Upper lobe of left lung (tissue), 6 donors: ENCODE measurements around the gene FAT1. TPM values are rescaled to one million over a fixed set of nuclear protein-coding genes. Genes with fewer than 3 reads are reported as not detected.
A peak's percentile ranks its signal among the peaks of the same experiment; 100 is the strongest.

Source experiments
- ATAC-seq, 2 donors: fragments of 200-7000 bp; cut with Tn5 transposase; one replicate each; pipeline ENCODE4 v1.9.1; 2022; ENCODE audit warnings: mild to moderate bottlenecking in 2 of 2, moderate library complexity in 2 of 2; ENCODE audit not compliant: low FRiP score in 2 of 2
- DNase-seq, 2 donors: peaks; one replicate each; pipeline ENCODE4 v3.0.0-alpha.2; 2019 to 2020
- H3K27ac ChIP-seq, 4 donors: fragments of 200-600 bp; sonication (generic); one replicate each; pipeline ENCODE4 v1.5.1; 2016 to 2019
- H3K27me3 ChIP-seq, 4 donors: fragments of 200-600 bp; sonication (generic); one replicate each; pipeline ENCODE4 v1.5.1; 2017 to 2019
- H3K36me3 ChIP-seq, 4 donors: fragments of 200-600 bp; sonication (generic); one replicate each; pipeline ENCODE4 v1.5.1; 2016 to 2019
- H3K4me1 ChIP-seq, 4 donors: fragments of 200-600 bp; sonication (generic); one replicate each; pipeline ENCODE4 v1.5.1; 2018 to 2019
- H3K4me3 ChIP-seq, 4 donors: fragments of 200-600 bp; sonication (generic); one replicate each; pipeline ENCODE4 v1.5.1; 2017 to 2019; ENCODE audit warnings: mild to moderate bottlenecking in 2 of 4, moderate library complexity in 1 of 4
- H3K9me3 ChIP-seq, 4 donors: fragments of 200-600 bp; sonication (generic); one replicate each; pipeline ENCODE4 v1.5.1; 2018 to 2019
- EP300 ChIP-seq, 4 donors: sonication (generic); formaldehyde crosslinking; IDR thresholded peaks; one replicate each; pipeline ENCODE4 v1.5.1; 2017; ENCODE audit warnings: antibody characterized with exemption in 4 of 4, control low read depth in 2 of 4
- POLR2A ChIP-seq, 4 donors: fragments of 450-650 bp; IDR thresholded peaks; one replicate each; pipeline ENCODE4 v1.5.1; 2016 to 2017; ENCODE audit warnings: antibody characterized with exemption in 4 of 4, mild to moderate bottlenecking in 2 of 4
- POLR2AphosphoS5 ChIP-seq, 2 donors: sonication (generic); formaldehyde crosslinking; IDR thresholded peaks; one replicate each; pipeline ENCODE4 v1.5.1; 2017; ENCODE audit warnings: antibody characterized with exemption in 2 of 2
- WGBS, 2 donors: methylation state at CpG; one replicate each; pipeline ENCODE4 v1.1.5; 2017 to 2018; 5-methylcytosine and 5-hydroxymethylcytosine counted together
- total RNA-seq, 6 donors: library from RNA; depleted of rRNA in 4 of 6; stranded (reverse); fragments of >200 nt in 4 of 6; gene quantifications; one replicate each; pipeline versions ENCODE4 v1.1.0 to v1.2.1, GENCODE V29; 2016 to 2021
- TF ChIP-seq, protein P1 (sequence below), 6 experiments: fragments of 450-650 bp in 4 of 6; fragments of 200-600 bp in 2 of 6; sonication (generic) in 2 of 6; IDR thresholded peaks; one replicate each; pipeline ENCODE4 v1.5.1; 2016 to 2019; ENCODE audit warnings: antibody characterized with exemption in 6 of 6
- donor health status: DM: no; HTN: no; CAD: no; lungs with moderate emphysema.
- donor health status: DM: no; HTN: yes; CAD: no; lungs with severe emphysema.

FAT1 gene
- total RNA-seq, 6 donors from 2014 or later: 42.8 to 92.2 (median 77.4) TPM

DNA sequence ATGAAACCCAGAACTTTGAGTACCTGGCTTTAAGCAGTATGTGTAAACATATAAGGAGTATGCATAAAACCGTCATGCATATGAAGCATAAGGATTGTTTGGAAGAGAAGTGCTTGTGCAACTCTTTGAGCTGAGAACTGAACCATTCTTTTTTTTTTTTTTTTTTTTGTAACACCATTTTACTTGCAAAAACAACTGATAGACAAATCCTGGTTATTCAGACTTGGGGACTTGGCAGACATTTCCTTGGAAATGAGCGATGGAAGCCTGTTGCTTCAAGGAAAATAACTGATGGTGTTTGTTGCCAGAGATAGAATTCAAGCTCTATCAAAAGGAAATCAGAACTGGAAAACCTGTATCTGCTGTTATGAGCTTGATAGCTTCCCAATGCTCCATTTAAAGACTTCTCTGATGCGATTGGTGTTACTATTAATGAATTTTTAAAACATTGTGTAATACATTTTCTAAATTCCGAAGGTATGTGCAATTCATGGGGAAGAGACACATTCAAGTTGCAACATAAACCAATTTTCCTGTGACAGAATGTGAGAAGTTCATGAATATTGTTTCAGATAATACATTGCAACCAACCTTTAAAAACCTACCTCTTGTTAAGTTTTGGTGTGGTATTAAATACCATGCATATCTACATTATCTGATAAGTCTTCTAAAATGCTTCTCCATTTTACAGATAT, 47.0 kb upstream of the FAT1 start:
- no peak overlapping the region for H3K4me3 ChIP-seq
- H3K4me1 ChIP-seq: no peaks in the 10 kb centered on the region
- H3K9me3 ChIP-seq: no peaks in the 10 kb centered on the region
- whole genome bisulfite sequencing, 2 donors: 80 to 85% methylated on average over 4 of the region's 4 CpGs
- ATAC-seq (no peak), DNase-seq (no peak)
- no peak for TF ChIP-seq POLR2AphosphoS5 (IDR thresholded peaks at IDR 0.05)
- TF ChIP-seq, protein P1, sequence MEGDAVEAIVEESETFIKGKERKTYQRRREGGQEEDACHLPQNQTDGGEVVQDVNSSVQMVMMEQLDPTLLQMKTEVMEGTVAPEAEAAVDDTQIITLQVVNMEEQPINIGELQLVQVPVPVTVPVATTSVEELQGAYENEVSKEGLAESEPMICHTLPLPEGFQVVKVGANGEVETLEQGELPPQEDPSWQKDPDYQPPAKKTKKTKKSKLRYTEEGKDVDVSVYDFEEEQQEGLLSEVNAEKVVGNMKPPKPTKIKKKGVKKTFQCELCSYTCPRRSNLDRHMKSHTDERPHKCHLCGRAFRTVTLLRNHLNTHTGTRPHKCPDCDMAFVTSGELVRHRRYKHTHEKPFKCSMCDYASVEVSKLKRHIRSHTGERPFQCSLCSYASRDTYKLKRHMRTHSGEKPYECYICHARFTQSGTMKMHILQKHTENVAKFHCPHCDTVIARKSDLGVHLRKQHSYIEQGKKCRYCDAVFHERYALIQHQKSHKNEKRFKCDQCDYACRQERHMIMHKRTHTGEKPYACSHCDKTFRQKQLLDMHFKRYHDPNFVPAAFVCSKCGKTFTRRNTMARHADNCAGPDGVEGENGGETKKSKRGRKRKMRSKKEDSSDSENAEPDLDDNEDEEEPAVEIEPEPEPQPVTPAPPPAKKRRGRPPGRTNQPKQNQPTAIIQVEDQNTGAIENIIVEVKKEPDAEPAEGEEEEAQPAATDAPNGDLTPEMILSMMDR (IDR thresholded peaks at IDR 0.05): no peak
- no peak for TF ChIP-seq POLR2A (IDR thresholded peaks at IDR 0.05)
- TF ChIP-seq EP300 (IDR thresholded peaks at IDR 0.05): no peak
- no peaks in the 10 kb centered on the region for H3K36me3 ChIP-seq
- H3K27ac ChIP-seq: no peak overlapping the region
- no peaks in the 10 kb centered on the region for H3K27me3 ChIP-seq

- 91 to 93% methylated on average over 4 of the region's 4 CpGs for WGBS, 2 donors
Measured at GRCh38 chr4:186767794-186768193, 44.1 kb upstream of the FAT1 start.

GRCh38 chr4:186765673-186766546, 42.3 kb upstream of the FAT1 start:
- Histone ChIP-seq H3K4me3 (no peak overlapping the region), H3K4me1 (no peaks in the 10 kb centered on the region), H3K27ac (no peak overlapping the region), H3K36me3 (no peaks in the 10 kb centered on the region), H3K9me3 (no peaks in the 10 kb centered on the region), H3K27me3 (no peaks in the 10 kb centered on the region)
- DNase-seq (no peak), ATAC-seq (no peak)
- WGBS, 2 donors: 83 to 84% methylated on average over 17 to 18 of the region's 18 CpGs
- TF ChIP-seq, protein P1 (IDR thresholded peaks at IDR 0.05): no peak
- no peak for TF ChIP-seq POLR2A (IDR thresholded peaks at IDR 0.05)
- no peak for TF ChIP-seq POLR2AphosphoS5 (IDR thresholded peaks at IDR 0.05)
- no peak for TF ChIP-seq EP300 (IDR thresholded peaks at IDR 0.05)

More at GRCh38 chr4:186767794-186768193, 44.1 kb upstream of the FAT1 start:
- no peaks in the 10 kb centered on the region for H3K36me3 ChIP-seq
- H3K4me1 ChIP-seq: no peaks in the 10 kb centered on the region
- no peaks in the 10 kb centered on the region for H3K9me3 ChIP-seq
- H3K27me3 ChIP-seq: no peaks in the 10 kb centered on the region
- TF ChIP-seq, protein P1 (IDR thresholded peaks at IDR 0.05): no peak
- no peak for TF ChIP-seq POLR2A (IDR thresholded peaks at IDR 0.05)
- TF ChIP-seq POLR2AphosphoS5 (IDR thresholded peaks at IDR 0.05): no peak
- TF ChIP-seq EP300 (IDR thresholded peaks at IDR 0.05): no peak
- no peak for ATAC-seq
- H3K27ac ChIP-seq: no peak overlapping the region
- H3K4me3 ChIP-seq: no peak overlapping the region
- no peak for DNase-seq

DNA sequence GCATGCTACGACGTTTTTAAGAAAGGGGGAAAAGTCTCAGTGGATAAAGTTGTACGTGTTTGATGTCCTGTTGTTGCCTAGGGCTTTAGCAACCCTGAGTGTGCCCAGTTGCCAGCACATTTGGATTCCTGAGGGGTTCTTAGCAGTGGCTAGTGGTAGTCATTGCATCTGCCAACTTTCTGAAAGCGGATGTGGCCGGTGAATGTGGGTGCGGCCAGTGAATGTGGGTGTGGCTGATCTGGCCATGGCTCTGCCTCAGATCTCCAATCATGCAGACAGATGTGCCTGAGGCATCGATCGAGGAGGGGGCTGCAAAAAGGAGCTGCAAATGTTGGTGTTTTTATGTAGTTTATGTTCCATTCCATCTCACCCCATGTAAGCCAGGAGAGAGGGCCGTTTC, 41.5 kb upstream of the FAT1 start:
- Histone ChIP-seq H3K27me3 (no peaks in the 10 kb centered on the region), H3K9me3 (no peaks in the 10 kb centered on the region), H3K27ac (no peak overlapping the region), H3K36me3 (no peaks in the 10 kb centered on the region), H3K4me1 (no peaks in the 10 kb centered on the region), H3K4me3 (no peak overlapping the region)
- TF ChIP-seq POLR2A (IDR thresholded peaks at IDR 0.05) (no peak), EP300 (IDR thresholded peaks at IDR 0.05) (no peak), POLR2AphosphoS5 (IDR thresholded peaks at IDR 0.05) (no peak)
- TF ChIP-seq, protein P1 (IDR thresholded peaks at IDR 0.05): no peak
- DNase-seq (no peak), ATAC-seq (peak in 1 of 2 donors; percentile 60)
- 80 to 83% methylated on average over 9 of the region's 9 CpGs for WGBS, 2 donors
